ENCODE results near the gene SORCS1. TPM values are rescaled to one million over a fixed set of nuclear protein-coding genes. Genes with fewer than 3 reads are reported as not detected.

SORCS1 gene
- total RNA-seq, 1 donor from 2014 or later: 0.23 TPM

GRCh38 chr10:107168738-107169137 is 4.2 kb upstream of the SORCS1 start:
- DNase-seq (no peak), ATAC-seq (no peak)
- H3K4me3 ChIP-seq: no peak overlapping the region
- intact Hi-C loops (cut with DNase I): no loop called here
- H3K36me3 ChIP-seq: no peaks in the 10 kb centered on the region
- no peaks in the 10 kb centered on the region for H3K9me3 ChIP-seq
- TF ChIP-seq CTCF (IDR thresholded peaks at IDR 0.05): no peak
- no peaks in the 10 kb centered on the region for H3K4me1 ChIP-seq
- no peak overlapping the region for H3K27ac ChIP-seq
- H3K27me3 ChIP-seq: peaks cover 24% of the 10 kb centered on the region

- TF ChIP-seq CTCF (IDR thresholded peaks at IDR 0.05): no peak
- H3K27me3 ChIP-seq: peaks cover 30% of the 10 kb centered on the region
- no peak for ATAC-seq
- H3K27ac ChIP-seq: no peak overlapping the region
- intact Hi-C loops (cut with DNase I): no loop called here
- no peaks in the 10 kb centered on the region for H3K9me3 ChIP-seq
- no peak for DNase-seq
- no peaks in the 10 kb centered on the region for H3K36me3 ChIP-seq
- no peak overlapping the region for H3K4me3 ChIP-seq
- no peaks in the 10 kb centered on the region for H3K4me1 ChIP-seq
Measured at GRCh38 chr10:107166403-107166802, 1.9 kb upstream of the SORCS1 start.

- DNase-seq (no peak), ATAC-seq (no peak)
- Histone ChIP-seq H3K4me3 (no peak overlapping the region), H3K36me3 (no peaks in the 10 kb centered on the region), H3K4me1 (no peaks in the 10 kb centered on the region), H3K27me3 (peaks cover 30% of the 10 kb centered on the region), H3K27ac (no peak overlapping the region), H3K9me3 (no peaks in the 10 kb centered on the region)
- intact Hi-C loops (cut with DNase I): no loop called here
- TF ChIP-seq CTCF (IDR thresholded peaks at IDR 0.05): no peak
Measured at GRCh38 chr10:107164992-107165391, 486 bp upstream of the SORCS1 start.

GRCh38 chr10:107163076-107163855 is 1.2 kb downstream of the SORCS1 start:
- ATAC-seq: no peak
- H3K4me1 ChIP-seq: no peaks in the 10 kb centered on the region
- H3K27me3 ChIP-seq: peaks cover 30% of the 10 kb centered on the region

GRCh38 chr10:107160866-107161265 is 3.6 kb downstream of the SORCS1 start:
- DNase-seq: no peak
- no peaks in the 10 kb centered on the region for H3K36me3 ChIP-seq
- no peak overlapping the region for H3K27ac ChIP-seq
- ATAC-seq: no peak
- H3K9me3 ChIP-seq: no peaks in the 10 kb centered on the region
- intact Hi-C loops (cut with DNase I): no loop called here
- H3K4me3 ChIP-seq: no peak overlapping the region
- no peak for TF ChIP-seq CTCF (IDR thresholded peaks at IDR 0.05)
- H3K4me1 ChIP-seq: no peaks in the 10 kb centered on the region
- H3K27me3 ChIP-seq: peaks cover 24% of the 10 kb centered on the region

More at GRCh38 chr10:107163076-107163855, 1.2 kb downstream of the SORCS1 start:
- intact Hi-C loops (cut with DNase I): no loop called here
- Histone ChIP-seq H3K27ac (no peak overlapping the region), H3K9me3 (no peaks in the 10 kb centered on the region), H3K4me3 (no peak overlapping the region), H3K36me3 (no peaks in the 10 kb centered on the region)
- DNase-seq: no peak
- no peak for TF ChIP-seq CTCF (IDR thresholded peaks at IDR 0.05)
